GM12872 (cell line): ENCODE results near the gene TUSC2.

Source experiments
- CTCF ChIP-seq: IDR thresholded peaks from 3 replicates; pipeline ENCODE4 v1.5.1; 2011; ENCODE audit warnings: low read depth, mild to moderate bottlenecking, low read length, moderate library complexity; ENCODE audit not compliant: insufficient read depth

The TUSC2 gene

GRCh38 chr3:50303013-50303815 is 24.8 kb downstream of the TUSC2 start, which contains the start of gene HYAL1:
Gene HYAL1, minus strand, starts transcription at chr3:50303574. Its CDS starts 618 bp downstream, at chr3:50302956.
- TF ChIP-seq CTCF, result no peak

- no peak for TF ChIP-seq CTCF
Observed at GRCh38 chr3:50302095-50303012, 25.7 kb downstream of the TUSC2 start.

GRCh38 chr3:50300681-50301254 is 27.3 kb downstream of the TUSC2 start:
- TF ChIP-seq CTCF, result no peak

- TF ChIP-seq CTCF, result no peak
Observed at GRCh38 chr3:50299929-50300680, 27.9 kb downstream of the TUSC2 start.

GRCh38 chr3:50299638-50299928 is 28.4 kb downstream of the TUSC2 start:
- TF ChIP-seq CTCF, result no peak

GRCh38 chr3:50298836-50299637 is 29.0 kb downstream of the TUSC2 start, which contains the start of the genes HYAL3 and NAA80:
Gene HYAL3, minus strand, starts transcription at chr3:50299405. Its CDS starts 3,803 bp downstream, at chr3:50295602.
Gene NAA80, minus strand, starts transcription at chr3:50299405. Its CDS starts 1,942 bp downstream, at chr3:50297463.
- TF ChIP-seq CTCF, result peak; percentile 60
